PFSK-1 (cell line): Measurements from ENCODE around the gene CD33.

Source experiments
- FOXP2 ChIP-seq: optimal IDR thresholded peaks from 2 replicates; pipeline ENCODE3; 2011; ENCODE audit warnings: borderline replicate concordance, control low read depth, inconsistent platforms; ENCODE audit not compliant: insufficient read depth; ENCODE audit errors: extremely low read length, extremely low read depth
- POLR2AphosphoS5 ChIP-seq: IDR thresholded peaks from 2 replicates; pipeline ENCODE4 v1.6.1; 2012; ENCODE audit warnings: low read depth, mild to moderate bottlenecking, control low read depth, low read length, moderate library complexity
- REST ChIP-seq, 2 experiments: IDR thresholded peaks; 2 replicates each; pipeline versions ENCODE4 v1.6.1 to v1.8.0; 2011 to 2012; ENCODE audit warnings: low read depth in 2 of 2, low read length in 2 of 2, control low read depth in 1 of 2, inconsistent platforms in 1 of 2, mild to moderate bottlenecking in 1 of 2, moderate library complexity in 1 of 2; ENCODE audit not compliant: insufficient read depth in 1 of 2
- SIN3A ChIP-seq: IDR thresholded peaks from 2 replicates; pipeline ENCODE4 v1.6.1; 2012; ENCODE audit warnings: mild to moderate bottlenecking, low read length, moderate library complexity, borderline replicate concordance; ENCODE audit not compliant: insufficient read depth
- TAF1 ChIP-seq: IDR thresholded peaks from 2 replicates; pipeline ENCODE4 v1.6.1; 2012; ENCODE audit warnings: low read length, control low read depth, borderline replicate concordance; ENCODE audit not compliant: insufficient read depth

The CD33 gene

GRCh38 chr19:51219307-51219706 is 5.6 kb upstream of the CD33 start:
- TF ChIP-seq TAF1 (no peak), REST (IDR thresholded peaks at IDR 0.05; ENCODE audit: insufficient read depth in 1 of 2, low read depth in 2 of 2, low read length in 2 of 2) (no peak), SIN3A (no peak), FOXP2 (no peak), POLR2AphosphoS5 (no peak)

GRCh38 chr19:51219971-51220370 is 4.9 kb upstream of the CD33 start:
- TF ChIP-seq POLR2AphosphoS5, result no peak
- no peak for TF ChIP-seq REST (IDR thresholded peaks at IDR 0.05; ENCODE audit: insufficient read depth in 1 of 2, low read depth in 2 of 2, low read length in 2 of 2)
- no peak for TF ChIP-seq SIN3A
- no peak for TF ChIP-seq TAF1
- no peak for TF ChIP-seq FOXP2

- no peak for TF ChIP-seq FOXP2
- TF ChIP-seq TAF1, result no peak
- TF ChIP-seq SIN3A, result no peak
- no peak for TF ChIP-seq POLR2AphosphoS5
- no peak for TF ChIP-seq REST (IDR thresholded peaks at IDR 0.05; ENCODE audit: insufficient read depth in 1 of 2, low read depth in 2 of 2, low read length in 2 of 2)
Measured at GRCh38 chr19:51220996-51221395, 3.9 kb upstream of the CD33 start.

GRCh38 chr19:51224163-51224641 is 678 bp upstream of the CD33 start:
- TF ChIP-seq REST (IDR thresholded peaks at IDR 0.05; ENCODE audit: insufficient read depth in 1 of 2, low read depth in 2 of 2, low read length in 2 of 2) (no peak), SIN3A (no peak), TAF1 (no peak), FOXP2 (no peak), POLR2AphosphoS5 (no peak)

GRCh38 chr19:51226067-51226466 is 1.2 kb downstream of the CD33 start:
- TF ChIP-seq REST (IDR thresholded peaks at IDR 0.05; ENCODE audit: insufficient read depth in 1 of 2, low read depth in 2 of 2, low read length in 2 of 2) (no peak), SIN3A (no peak), TAF1 (no peak), FOXP2 (no peak), POLR2AphosphoS5 (no peak)
